DMS114 treated with DMSO at 0.1 percent for 48 hours (cell line): ENCODE data around the gene ZGPAT.
"Not testable (repeated sequence)": the region's sequence is repeated elsewhere in the genome, so short reads cannot be mapped to it uniquely, and the experiment has no call there.

ENCODE experiments used
- DNase-seq: peaks from one replicate; lab custom pipeline; 2025; ENCODE audit not compliant: unreplicated experiment; lab: John Stamatoyannopoulos, UW

ZGPAT gene, protein sequence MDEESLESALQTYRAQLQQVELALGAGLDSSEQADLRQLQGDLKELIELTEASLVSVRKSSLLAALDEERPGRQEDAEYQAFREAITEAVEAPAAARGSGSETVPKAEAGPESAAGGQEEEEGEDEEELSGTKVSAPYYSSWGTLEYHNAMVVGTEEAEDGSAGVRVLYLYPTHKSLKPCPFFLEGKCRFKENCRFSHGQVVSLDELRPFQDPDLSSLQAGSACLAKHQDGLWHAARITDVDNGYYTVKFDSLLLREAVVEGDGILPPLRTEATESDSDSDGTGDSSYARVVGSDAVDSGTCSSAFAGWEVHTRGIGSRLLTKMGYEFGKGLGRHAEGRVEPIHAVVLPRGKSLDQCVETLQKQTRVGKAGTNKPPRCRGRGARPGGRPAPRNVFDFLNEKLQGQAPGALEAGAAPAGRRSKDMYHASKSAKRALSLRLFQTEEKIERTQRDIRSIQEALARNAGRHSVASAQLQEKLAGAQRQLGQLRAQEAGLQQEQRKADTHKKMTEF

DNA sequence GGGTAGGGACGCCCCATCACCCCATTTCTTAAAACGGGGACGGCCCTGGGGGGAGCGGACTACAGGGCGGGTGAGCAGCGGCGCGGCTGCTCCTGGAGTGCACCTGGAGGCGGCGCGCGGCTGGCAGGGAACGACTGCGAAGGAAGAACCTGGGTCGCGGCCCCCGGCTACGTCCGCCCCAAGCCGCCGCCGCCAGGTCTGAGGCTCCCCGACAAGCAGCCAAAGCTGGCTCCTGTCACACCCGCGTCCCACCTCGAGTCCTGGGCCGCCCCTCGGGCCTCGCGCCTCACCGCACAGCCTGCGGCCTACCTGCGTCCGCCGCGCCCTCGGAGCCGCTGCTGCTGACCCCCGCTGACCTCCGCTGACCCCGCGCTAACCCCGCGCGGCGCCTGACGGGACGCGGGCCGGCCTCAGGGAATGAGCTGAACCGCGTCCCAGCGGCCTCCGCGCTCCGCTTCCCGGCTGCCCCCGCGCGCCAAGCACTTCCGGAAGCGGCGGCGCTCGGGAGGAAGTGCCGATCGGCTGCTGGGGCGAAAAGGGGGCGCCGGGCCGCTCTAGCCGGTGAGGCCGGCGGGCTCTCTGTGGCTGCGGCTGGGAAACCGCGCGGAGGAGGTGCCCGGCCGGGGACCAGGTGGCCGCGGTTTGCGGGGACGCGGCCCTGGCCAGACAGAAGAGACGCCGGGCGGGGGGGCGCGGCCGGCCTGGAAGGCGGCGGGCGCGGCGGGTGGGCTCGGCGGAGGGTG, at the start of gene ZGPAT, which contains the start of gene ARFRP1:
TSS of gene ZGPAT (plus strand) at position 482 of the 743 bp plus-strand sequence. CDS start 542 bp downstream, outside the sequence.
TSS of gene ARFRP1 (minus strand) at position 419 of the 743 bp plus-strand sequence. CDS start 885 bp downstream, outside the sequence.
- DNase-seq, result peak; percentile 43

DNA sequence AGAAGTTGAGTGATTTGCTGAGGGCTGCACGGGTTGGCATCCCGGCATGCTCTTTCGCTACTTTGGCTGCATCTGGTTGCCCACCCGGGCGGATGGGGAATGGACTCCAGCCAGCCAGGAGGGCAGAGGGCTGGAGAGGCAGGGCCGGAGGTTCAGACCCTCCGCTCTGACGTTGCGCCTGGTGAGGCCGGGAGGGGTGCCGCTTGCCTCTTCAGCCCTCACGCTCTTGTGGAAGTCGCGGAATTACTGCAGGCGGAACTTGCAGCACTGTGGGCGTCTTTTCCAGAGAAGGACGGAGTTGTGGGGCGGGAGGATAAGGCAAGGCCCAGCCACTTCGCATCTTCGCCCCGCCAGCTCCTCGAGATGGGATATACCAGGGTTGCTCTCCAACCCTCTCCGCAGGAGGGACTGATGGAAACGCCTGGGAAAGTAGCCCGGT, 49.1 kb upstream of the ZGPAT start:
- DNase-seq, result no peak

DNA sequence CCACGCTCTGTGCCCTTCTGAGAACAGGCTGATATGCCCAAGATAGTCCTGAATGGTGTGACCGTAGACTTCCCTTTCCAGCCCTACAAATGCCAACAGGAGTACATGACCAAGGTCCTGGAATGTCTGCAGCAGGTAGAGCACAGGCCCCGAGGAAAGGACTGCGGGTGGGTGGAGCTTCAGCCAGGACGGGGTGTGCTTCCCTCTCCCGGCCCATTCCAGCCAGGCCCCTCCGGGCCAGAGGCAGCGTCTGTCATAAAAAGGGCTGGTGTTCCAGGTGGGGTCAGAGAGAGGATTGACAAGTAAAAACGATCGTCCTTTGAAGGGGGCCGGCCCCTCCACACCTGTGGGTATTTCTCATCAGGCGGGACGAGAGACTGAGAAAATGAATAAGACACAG, 48.5 kb upstream of the ZGPAT start:
- DNase-seq, result no peak

DNA sequence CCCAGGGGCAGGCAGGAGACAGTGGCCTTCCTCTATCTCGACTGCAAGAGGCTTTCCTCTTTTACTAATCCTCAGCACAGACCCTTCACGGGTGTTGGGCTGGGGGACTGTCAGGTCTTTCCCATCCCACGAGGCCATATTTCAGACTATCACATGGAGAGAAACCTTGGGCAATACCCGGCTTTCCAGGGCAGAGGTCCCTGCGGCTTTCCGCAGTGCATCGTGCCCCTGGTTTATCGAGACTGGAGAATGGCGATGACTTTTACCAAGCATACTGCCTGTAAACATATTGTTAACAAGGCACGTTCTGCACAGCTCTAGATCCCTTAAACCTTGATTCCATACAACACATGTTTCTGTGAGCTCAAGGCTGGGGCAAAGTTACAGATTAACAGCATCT, 47.7 kb upstream of the ZGPAT start:
- DNase-seq, result not testable (repeated sequence)

DNA sequence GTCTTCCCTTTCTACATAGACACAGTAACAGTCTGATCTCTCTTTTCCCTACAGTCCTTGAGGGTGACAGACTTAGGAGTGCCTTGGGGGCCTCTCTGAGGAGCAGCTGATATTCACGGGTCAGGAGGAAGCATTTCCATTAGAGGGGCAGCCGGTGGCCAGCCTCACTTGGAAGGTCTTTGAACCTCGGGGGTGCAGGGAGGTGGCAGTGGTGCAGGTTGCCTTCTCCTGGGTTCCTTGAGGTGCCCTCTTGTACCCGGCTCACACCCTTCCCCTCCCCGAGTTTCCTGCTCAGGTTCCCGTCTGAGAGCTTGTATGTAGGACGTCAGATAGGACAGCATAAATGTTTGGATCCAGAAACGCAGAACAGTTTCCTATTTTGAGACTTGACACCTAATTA, 47.2 kb upstream of the ZGPAT start:
- DNase-seq, result no peak

DNA sequence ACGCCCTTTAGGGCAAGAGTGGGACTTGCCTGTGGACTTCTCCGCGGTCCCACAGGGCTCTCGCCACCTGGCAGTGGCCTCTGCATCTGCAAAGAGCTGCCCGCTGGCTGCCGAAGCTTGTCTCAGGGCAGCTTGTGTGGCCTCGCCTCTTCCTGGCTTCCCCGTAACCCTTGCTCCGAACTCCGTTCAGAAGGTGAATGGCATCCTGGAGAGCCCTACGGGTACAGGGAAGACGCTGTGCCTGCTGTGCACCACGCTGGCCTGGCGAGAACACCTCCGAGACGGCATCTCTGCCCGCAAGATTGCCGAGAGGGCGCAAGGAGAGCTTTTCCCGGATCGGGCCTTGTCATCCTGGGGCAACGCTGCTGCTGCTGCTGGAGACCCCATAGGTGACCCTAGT, 46.7 kb upstream of the ZGPAT start:
- DNase-seq, result no peak

DNA sequence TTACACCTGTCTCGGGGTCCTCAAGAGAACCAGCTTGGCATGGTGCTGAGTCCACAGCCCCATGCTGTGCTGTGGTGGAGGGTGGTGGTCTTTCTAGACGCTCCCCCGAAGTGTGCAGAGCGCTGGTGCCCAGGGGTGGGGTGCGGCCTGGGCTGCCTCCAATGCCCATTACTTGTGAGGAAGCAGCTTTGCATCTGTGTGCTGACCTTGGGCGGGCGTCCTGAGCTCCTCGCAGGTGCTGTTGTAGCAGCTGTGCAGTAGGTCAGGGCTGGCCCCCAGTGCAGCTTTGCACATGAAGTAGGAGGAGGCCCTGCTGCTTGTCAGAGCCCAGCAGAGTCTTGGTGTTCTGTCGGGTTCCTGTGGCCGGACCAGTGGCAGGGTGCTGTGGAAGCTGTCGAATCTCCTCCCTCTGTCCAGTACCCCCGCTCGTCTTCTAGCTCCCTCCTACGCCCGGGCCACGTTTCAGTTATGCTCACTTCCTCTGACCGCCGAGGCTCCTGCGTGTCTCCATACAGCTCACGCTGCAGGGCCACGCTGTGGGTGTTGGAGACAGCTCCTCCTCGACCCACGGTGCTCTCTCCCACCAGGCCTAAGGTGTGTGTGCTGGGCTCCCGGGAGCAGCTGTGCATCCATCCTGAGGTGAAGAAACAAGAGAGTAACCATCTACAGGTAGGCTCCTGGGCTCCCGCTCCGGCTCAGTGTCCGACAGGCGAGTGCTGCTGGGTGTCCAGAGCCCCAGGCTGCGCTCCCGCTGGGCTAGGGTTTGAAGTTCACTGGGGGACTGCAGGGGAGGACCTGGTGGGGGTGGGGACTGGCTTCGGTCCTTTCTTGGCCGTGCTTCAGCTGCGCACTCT, 45.7 kb upstream of the ZGPAT start:
- no peak for DNase-seq

DNA sequence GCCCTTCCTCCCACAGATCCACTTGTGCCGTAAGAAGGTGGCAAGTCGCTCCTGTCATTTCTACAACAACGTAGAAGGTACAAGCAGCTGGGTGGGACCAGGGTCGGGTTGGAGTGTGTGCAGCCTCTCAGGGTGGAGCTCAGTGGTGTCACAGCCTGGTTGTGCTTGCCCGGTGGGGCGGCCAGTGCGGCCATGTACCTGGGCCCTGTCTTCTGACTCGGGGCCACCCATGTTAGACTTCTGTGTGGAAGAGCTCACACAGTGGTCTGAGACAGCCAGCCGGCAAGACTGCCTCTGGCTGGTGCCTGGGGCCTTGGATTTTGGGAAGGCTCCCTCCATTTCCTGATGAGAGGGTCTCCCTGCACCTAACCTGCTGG, 45.0 kb upstream of the ZGPAT start:
- no peak for DNase-seq

DNA sequence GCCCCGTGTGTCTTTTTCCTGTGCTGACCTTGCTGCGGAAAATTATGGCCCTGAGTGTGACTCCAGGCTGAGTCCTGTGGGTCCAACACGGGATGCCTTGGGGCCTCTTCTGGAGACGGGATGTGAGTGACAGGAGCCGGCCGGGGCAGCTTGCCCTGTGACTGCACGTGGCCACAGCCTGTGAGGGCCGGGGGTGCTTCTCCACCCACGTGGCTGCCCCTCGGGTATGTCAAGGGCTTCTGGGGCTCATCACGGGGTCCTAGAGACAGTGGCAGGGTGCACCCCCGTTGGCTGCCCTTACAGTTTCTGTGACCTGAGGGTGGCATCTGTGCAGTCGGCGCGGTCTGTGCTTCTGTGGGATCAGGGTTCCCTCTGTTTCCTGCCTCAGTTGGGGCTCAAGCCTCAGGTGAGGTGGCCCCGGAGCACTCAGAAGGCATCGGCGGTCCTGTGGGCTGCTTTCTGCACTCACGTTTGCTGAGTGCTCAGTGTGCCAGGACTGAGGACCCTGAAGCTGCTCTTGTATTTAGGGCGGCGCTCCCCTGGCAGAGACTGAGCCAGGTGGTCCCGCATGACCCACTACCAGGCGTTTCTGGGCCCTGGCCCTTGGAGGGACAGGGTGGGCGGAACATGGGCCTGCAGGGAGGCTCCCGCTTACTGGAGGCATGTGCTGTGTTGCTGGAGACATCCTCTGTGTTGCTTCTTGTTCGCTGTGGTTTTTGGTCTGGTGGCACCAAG, 44.3 kb upstream of the ZGPAT start:
- no peak for DNase-seq

DNA sequence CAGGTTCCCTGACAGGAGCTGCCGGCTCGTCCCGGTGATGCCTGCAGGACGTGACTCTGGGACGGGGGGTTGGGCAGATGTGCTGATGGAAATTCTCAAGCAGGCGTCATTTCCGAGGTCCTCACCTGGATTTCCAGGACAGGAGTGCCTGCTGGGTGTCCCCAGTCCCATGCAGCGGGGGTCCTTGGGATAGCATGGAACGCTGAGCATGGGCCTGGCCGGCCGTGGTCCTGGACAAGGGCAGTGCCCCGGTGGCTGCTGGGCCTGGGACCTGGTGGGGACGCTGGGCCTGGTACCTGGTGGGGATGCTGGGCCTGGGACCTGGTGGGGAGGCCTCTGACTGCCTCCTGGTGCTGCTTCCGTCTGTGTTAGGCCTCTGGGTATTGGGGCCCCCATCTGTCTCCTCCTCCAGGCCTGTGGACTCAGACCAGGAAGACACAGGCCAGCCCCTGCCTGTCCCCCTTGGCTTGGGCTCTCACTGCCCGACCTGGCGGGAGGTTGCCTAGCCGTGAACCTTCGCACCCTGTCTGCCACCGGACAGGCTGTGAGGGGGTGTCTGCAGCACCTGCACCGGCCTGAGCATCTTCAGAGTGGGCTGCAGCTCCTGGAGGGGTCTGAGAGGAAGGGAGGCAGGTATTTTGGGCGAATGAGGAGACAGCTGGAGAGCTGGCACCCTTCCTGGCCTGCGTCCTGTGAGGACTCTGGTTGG, 43.5 kb upstream of the ZGPAT start:
- DNase-seq, result no peak

DNA sequence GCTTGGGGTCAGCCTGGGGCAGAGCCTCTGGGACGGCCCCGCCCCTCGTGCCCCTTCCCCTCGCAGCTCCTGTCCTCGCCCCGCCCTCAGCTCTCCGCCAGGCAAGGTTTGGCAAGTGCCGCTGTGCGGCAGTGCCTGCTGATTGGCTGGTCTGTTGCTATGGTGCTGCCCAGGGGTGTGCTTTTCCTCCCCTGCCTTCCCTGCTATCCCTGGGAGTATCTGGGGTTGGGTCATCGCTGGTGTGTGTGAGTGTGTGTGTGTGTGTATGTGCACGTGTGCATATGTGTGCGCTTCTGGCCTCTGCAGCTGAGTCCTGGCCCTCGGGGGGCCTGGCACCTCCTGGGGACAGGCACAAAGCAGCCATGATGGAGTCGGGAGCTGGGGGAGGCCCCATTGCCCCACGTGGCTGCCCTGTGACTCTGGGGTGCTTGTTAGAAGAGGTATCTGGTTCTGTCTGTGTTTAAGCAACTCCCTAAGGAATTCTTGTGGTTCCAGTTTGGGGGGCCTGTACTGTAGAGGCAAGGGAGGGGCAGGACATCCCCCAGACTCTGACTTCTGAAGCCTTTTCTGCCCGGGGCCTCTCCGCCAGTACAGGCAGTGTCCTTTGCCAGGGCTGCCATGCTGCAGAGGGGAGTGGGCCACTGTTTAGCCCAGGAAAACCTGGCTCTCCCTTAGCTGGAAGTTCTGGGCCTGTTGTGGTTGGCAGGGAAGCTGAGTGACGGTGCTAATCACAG, 42.8 kb upstream of the ZGPAT start:
- no peak for DNase-seq

DNA sequence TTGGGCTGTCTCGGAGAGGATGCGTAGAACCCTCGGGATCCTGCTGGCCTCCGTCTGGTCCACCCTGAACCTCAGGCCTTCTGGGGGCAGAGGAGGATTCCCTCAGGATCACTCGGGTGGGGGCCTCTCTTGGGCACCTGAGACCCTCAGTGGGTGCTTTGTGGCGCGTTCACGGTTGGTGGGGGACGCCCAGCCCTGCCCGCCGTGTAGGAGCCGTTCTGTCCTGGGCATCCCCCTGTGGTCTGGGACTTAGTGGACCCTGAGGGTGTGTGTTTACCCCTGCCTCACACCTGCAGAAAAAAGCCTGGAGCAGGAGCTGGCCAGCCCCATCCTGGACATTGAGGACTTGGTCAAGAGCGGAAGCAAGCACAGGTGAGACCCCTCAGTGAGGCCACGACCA, 42.1 kb upstream of the ZGPAT start:
- DNase-seq, result no peak

DNA sequence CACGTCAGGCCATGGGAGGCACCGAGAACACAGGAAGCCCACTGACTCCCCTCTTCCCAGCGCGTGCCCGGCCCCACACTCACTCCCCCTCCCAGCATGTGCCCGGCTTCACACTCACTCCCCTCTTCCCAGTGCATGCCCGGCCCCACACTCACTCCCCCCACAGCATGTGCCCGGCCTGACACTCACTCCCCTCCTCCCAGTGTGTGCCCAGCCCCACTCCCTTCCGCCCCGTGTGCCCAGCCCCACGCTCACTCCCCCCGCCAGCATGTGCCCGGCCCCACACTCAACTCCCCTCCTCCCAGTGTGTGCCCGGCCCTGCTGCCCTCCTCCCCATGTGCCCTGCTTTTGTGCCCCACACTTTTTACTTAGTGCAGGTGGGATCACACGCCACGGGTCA, 40.0 kb upstream of the ZGPAT start:
- DNase-seq, result no peak

DNA sequence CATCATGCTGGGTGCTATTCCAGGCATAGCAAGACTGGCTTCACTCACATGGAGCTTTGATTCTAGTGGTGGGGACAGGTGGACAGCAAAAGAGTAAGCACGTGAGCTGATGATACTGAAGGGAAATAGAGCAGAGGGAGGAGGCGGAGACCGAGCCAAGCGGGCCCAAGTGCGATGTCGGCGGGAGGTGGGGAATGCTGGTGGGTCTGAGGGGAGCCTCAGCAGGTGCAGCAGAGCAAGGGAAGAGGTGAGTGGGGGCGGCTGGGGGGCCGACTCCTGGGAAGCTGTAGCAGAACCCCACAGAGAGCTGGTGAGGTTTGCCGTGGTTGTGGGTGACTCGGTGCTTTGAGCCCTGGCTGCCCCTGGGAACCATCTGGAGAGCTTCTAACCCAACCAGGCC, 39.5 kb upstream of the ZGPAT start:
- no peak for DNase-seq

DNA sequence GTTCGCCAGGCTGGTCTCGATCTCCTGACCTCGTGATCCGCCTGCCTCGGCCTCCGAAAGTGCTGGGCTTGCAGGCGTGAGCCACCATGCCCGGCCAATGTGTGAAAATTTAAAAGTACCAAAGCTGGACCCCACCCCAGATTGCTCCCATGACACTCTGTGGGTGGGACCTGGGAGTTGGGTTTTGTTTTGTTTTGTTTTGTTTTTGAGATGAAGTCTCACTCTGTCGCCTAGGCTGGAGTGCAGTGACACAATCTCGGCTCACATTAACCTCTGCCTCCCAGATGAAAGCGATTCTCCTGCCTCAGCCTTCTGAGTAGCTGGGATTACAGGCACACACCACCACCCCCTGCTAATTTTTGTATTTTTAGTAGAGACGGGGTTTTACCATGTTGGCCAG, 36.1 kb upstream of the ZGPAT start:
- DNase-seq, result not testable (repeated sequence)

DNA sequence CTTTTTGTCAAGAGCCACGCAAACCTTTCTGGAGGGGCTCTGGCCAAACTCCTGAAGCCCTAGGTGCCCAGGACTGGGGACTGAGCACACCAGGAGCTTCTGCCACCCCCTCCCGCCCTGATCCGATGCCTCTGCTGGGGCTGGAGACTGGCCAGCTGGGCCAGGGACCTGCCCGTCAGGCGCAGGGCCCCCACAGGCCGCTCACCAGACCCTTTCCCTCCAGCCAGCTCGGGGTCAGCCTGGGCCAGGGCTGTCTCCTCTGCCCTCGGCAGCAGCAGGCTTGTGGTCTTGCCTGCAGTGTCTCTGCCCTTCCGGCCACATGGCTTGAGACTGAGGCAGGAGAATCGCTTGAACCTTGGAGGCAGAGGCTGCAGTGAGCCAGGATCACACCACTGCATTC, 35.2 kb upstream of the ZGPAT start:
- no peak for DNase-seq

DNA sequence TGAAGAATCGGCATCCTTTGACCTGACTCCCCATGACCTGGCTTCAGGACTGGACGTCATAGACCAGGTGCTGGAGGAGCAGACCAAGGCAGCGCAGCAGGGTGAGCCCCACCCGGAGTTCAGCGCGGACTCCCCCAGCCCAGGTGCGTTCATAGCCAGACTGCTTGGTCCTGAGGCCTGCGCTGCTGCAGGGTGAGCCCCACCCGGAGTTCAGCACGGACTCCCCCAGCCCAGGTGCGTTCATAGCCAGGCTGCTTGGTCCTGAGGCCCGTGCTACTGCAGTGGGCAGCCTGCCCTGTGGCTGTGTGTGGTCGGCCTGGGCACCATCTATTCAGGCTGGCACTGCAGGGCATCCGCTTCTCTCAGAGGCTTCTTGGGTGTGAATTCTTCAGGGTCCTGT, 33.9 kb upstream of the ZGPAT start:
- DNase-seq, result no peak

DNA sequence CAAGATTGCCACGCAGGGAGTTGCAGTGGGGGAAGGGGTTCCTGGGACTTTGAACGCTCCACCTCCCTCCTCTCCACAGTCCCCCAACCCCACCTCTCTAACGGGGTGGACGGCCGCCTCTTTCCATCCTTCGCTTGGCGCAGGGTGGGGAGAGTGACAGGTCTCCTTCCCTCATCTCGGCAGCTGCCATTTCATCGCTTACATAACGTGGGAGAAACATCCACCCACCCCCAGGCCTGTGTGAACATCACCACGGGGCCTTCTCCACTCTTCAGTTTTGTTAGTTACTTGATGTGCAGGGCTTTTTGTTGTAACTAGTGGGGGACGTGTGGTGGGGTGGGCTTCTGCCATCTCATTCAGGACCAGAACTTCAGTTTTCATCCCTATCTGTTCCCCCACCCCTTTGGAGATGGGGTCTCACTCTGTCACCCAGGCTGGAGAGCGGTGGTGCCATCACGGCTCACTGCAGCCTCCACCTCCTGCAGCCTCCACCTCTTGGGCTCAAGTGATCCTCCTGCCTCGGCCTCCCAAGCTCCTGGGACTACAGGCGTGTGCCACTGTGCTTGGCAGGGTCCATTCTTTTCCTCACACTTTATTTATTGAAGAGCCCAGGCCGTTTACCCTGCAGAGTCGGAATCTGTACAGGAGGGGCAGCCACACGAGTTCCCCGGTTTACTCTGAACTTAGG, 32.0 kb upstream of the ZGPAT start:
- DNase-seq, result no peak

DNA sequence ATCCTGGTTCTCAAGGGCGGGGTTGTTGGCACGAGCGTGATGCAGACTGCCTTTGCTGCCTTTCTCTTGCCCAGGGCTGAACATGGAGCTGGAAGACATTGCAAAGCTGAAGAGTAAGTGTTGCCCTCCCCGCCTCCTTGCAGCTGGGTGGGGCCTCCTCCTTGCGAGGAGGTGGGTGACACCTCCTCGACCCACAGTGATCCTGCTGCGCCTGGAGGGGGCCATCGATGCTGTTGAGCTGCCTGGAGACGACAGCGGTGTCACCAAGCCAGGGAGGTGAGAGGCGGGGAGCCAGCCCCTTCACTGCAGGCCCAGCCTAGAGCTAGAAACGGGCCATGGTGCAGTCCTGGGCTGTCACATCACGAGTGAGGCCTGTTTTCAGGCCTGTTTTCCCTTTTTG, 29.8 kb upstream of the ZGPAT start:
- DNase-seq, result no peak
